ENCODE measurements around the gene ADAMTS18.
A peak's percentile ranks its signal among the peaks of the same experiment; 100 is the strongest.

The ADAMTS18 gene

DNA sequence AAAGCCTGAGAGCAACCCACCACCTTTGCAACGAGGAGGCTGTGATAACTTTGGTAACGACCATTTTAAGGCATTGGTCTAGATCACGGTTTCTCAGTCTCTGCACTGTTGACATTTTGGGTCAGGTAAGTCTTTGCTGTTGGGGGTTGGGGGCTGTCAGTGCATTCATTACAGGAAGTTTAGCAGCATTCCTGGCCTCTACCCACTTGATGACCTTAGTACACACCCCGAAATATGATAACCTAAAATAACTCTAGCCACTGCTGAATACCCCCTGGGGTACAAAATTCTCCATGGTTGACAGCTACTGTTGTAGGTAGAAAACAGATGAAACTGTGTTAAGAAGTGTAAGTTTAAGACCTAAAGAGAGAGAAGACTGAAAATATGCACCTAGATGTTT lies 36.3 kb downstream of the ADAMTS18 start:
- Histone ChIP-seq H3K9ac (ENCODE audit: low read length) (no peak overlapping the region), H2BK120ac (ENCODE audit: low read depth, low read length) (no peak overlapping the region), H3K4ac (ENCODE audit: low read depth, low read length) (no peak overlapping the region), H3K4me3 (ENCODE audit: low read length) (no peak overlapping the region), H4K5ac (ENCODE audit: low read length) (no peak overlapping the region), H3K23ac (ENCODE audit: low read length) (no peak overlapping the region), H3K4me2 (ENCODE audit: low read length) (no peak overlapping the region), H3K4me1 (ENCODE audit: control insufficient read depth, low read depth, low read length) (peaks cover 6% of the 10 kb centered on the region), H3K79me2 (ENCODE audit: control insufficient read depth, insufficient read depth, low read length) (no peaks in the 10 kb centered on the region), H4K8ac (ENCODE audit: low read depth, low read length) (no peak overlapping the region), H3K18ac (ENCODE audit: low read length) (no peak overlapping the region), H2BK5ac (ENCODE audit: low read length) (no peak overlapping the region), H3K27me3 (ENCODE audit: insufficient read depth, low read length, poor library complexity) (no peaks in the 10 kb centered on the region), H3K56ac (ENCODE audit: low read length) (no peak overlapping the region), H3K27ac (ENCODE audit: low read depth, low read length) (no peak overlapping the region), H2BK15ac (replicated peaks; ENCODE audit: low read depth) (no peak overlapping the region), H2AK5ac (ENCODE audit: low read length) (no peak overlapping the region), H3K79me1 (ENCODE audit: low read length) (no peaks in the 10 kb centered on the region), H3K36me3 (ENCODE audit: control insufficient read depth, insufficient read depth, low read length) (no peaks in the 10 kb centered on the region)
- no peak for DNase-seq
- no CpG with 5 or more reads among the region's 4 CpGs for WGBS (ENCODE audit: extremely low coverage, insufficient coverage, low lambda C conversion rate)

GRCh38 chr16:77396461-77396860 lies 38.4 kb downstream of the ADAMTS18 start:
- DNase-seq = no peak
- Histone ChIP-seq H2BK5ac (ENCODE audit: low read length) (no peak overlapping the region), H3K4me3 (ENCODE audit: low read length) (no peak overlapping the region), H3K27me3 (ENCODE audit: insufficient read depth, low read length, poor library complexity) (no peaks in the 10 kb centered on the region), H3K56ac (ENCODE audit: low read length) (no peak overlapping the region), H3K36me3 (ENCODE audit: control insufficient read depth, insufficient read depth, low read length) (no peaks in the 10 kb centered on the region), H2AK5ac (ENCODE audit: low read length) (no peak overlapping the region), H4K8ac (ENCODE audit: low read depth, low read length) (no peak overlapping the region), H3K4ac (ENCODE audit: low read depth, low read length) (no peak overlapping the region), H3K9ac (ENCODE audit: low read length) (no peak overlapping the region), H2BK15ac (replicated peaks; ENCODE audit: low read depth) (no peak overlapping the region), H3K23ac (ENCODE audit: low read length) (no peak overlapping the region), H3K79me1 (ENCODE audit: low read length) (no peaks in the 10 kb centered on the region), H2BK120ac (ENCODE audit: low read depth, low read length) (no peak overlapping the region), H3K79me2 (ENCODE audit: control insufficient read depth, insufficient read depth, low read length) (no peaks in the 10 kb centered on the region), H3K4me2 (ENCODE audit: low read length) (no peak overlapping the region), H3K27ac (ENCODE audit: low read depth, low read length) (no peak overlapping the region), H3K18ac (ENCODE audit: low read length) (no peak overlapping the region), H3K4me1 (ENCODE audit: control insufficient read depth, low read depth, low read length) (peaks cover 6% of the 10 kb centered on the region), H4K5ac (ENCODE audit: low read length) (no peak overlapping the region)
- no CpG with 5 or more reads among the region's 3 CpGs for WGBS (ENCODE audit: extremely low coverage, insufficient coverage, low lambda C conversion rate)

DNA sequence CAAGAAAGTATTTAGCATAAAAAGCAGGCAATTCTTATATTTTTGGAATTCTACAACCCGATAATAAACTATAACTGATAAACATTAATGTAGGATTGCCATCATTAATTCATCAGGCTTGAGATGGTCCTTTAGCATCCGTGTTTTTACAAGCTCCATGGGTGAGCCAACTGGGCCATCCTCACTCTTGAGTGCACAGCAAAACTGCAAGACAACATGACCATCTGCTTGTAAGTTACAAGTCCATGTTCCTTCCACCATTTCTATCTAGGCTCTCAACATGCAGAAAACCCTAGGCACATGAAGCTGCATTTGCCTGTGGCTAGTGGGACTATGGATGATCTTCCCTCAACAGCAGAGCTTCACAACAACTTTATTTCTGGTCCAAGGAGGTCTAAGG lies 40.1 kb downstream of the ADAMTS18 start:
- Histone ChIP-seq H2BK120ac (ENCODE audit: low read depth, low read length) (no peak overlapping the region), H3K27ac (ENCODE audit: low read depth, low read length) (no peak overlapping the region), H3K79me2 (ENCODE audit: control insufficient read depth, insufficient read depth, low read length) (no peaks in the 10 kb centered on the region), H3K4me1 (ENCODE audit: control insufficient read depth, low read depth, low read length) (peaks cover 6% of the 10 kb centered on the region), H4K5ac (ENCODE audit: low read length) (no peak overlapping the region), H4K8ac (ENCODE audit: low read depth, low read length) (no peak overlapping the region), H3K18ac (ENCODE audit: low read length) (no peak overlapping the region), H3K9ac (ENCODE audit: low read length) (no peak overlapping the region), H3K27me3 (ENCODE audit: insufficient read depth, low read length, poor library complexity) (no peaks in the 10 kb centered on the region), H2BK5ac (ENCODE audit: low read length) (no peak overlapping the region), H3K4ac (ENCODE audit: low read depth, low read length) (no peak overlapping the region), H3K4me2 (ENCODE audit: low read length) (no peak overlapping the region), H2AK5ac (ENCODE audit: low read length) (no peak overlapping the region), H3K4me3 (ENCODE audit: low read length) (no peak overlapping the region), H3K36me3 (ENCODE audit: control insufficient read depth, insufficient read depth, low read length) (no peaks in the 10 kb centered on the region), H3K23ac (ENCODE audit: low read length) (no peak overlapping the region), H3K56ac (ENCODE audit: low read length) (no peak overlapping the region), H2BK15ac (replicated peaks; ENCODE audit: low read depth) (no peak overlapping the region), H3K79me1 (ENCODE audit: low read length) (no peaks in the 10 kb centered on the region)
- WGBS (ENCODE audit: extremely low coverage, insufficient coverage, low lambda C conversion rate) = no CpG with 5 or more reads among the region's 2 CpGs
- DNase-seq = no peak

DNA sequence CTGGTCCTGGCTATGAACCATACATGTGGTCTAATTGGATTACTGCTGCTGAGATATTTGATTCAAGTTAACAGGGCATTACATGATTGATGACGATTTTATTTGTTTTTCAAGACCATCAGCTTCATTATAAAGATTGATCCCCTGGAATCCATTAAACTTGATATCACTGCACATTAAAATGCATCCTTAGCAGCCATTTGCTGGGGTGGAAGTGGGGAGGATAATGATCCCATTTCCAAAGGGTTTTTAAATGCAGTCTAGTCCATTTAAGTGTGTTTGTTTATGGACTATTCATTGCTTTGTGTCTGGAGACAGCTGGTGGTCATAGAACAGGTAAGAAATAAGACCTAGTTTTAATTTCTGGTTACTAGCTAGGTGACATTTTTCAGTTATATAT lies 40.9 kb downstream of the ADAMTS18 start:
- H3K36me3 ChIP-seq (ENCODE audit: control insufficient read depth, insufficient read depth, low read length) = no peaks in the 10 kb centered on the region
- no peak overlapping the region for H4K8ac ChIP-seq (ENCODE audit: low read depth, low read length)
- no peak overlapping the region for H4K5ac ChIP-seq (ENCODE audit: low read length)
- no peak overlapping the region for H3K23ac ChIP-seq (ENCODE audit: low read length)
- H3K4me2 ChIP-seq (ENCODE audit: low read length) = no peak overlapping the region
- no peak overlapping the region for H3K4ac ChIP-seq (ENCODE audit: low read depth, low read length)
- H2BK5ac ChIP-seq (ENCODE audit: low read length) = no peak overlapping the region
- H3K18ac ChIP-seq (ENCODE audit: low read length) = no peak overlapping the region
- H3K4me3 ChIP-seq (ENCODE audit: low read length) = no peak overlapping the region
- no peak overlapping the region for H3K56ac ChIP-seq (ENCODE audit: low read length)
- no peaks in the 10 kb centered on the region for H3K27me3 ChIP-seq (ENCODE audit: insufficient read depth, low read length, poor library complexity)
- peaks cover 5% of the 10 kb centered on the region for H3K4me1 ChIP-seq (ENCODE audit: control insufficient read depth, low read depth, low read length)
- H3K27ac ChIP-seq (ENCODE audit: low read depth, low read length) = no peak overlapping the region
- H2BK15ac ChIP-seq (replicated peaks; ENCODE audit: low read depth) = no peak overlapping the region
- no peaks in the 10 kb centered on the region for H3K79me2 ChIP-seq (ENCODE audit: control insufficient read depth, insufficient read depth, low read length)
- no peak overlapping the region for H2AK5ac ChIP-seq (ENCODE audit: low read length)
- H2BK120ac ChIP-seq (ENCODE audit: low read depth, low read length) = no peak overlapping the region
- no peak for DNase-seq
- WGBS (ENCODE audit: extremely low coverage, insufficient coverage, low lambda C conversion rate) = no CpG with 5 or more reads among the region's 1 CpG
- H3K79me1 ChIP-seq (ENCODE audit: low read length) = no peaks in the 10 kb centered on the region
- H3K9ac ChIP-seq (ENCODE audit: low read length) = no peak overlapping the region

GRCh38 chr16:77387815-77388209 lies 47.0 kb downstream of the ADAMTS18 start:
- no CpG with 5 or more reads among the region's 3 CpGs for WGBS (ENCODE audit: extremely low coverage, insufficient coverage, low lambda C conversion rate)
- peak; percentile 38 for DNase-seq
- no peak overlapping the region for H3K9ac ChIP-seq (ENCODE audit: low read length)

More at GRCh38 chr16:77387815-77388209, 47.0 kb downstream of the ADAMTS18 start:
- Histone ChIP-seq H2BK15ac (replicated peaks; ENCODE audit: low read depth) (no peak overlapping the region), H3K79me1 (ENCODE audit: low read length) (no peaks in the 10 kb centered on the region), H3K36me3 (ENCODE audit: control insufficient read depth, insufficient read depth, low read length) (no peaks in the 10 kb centered on the region), H3K18ac (ENCODE audit: low read length) (no peak overlapping the region), H2AK5ac (ENCODE audit: low read length) (no peak overlapping the region), H3K4ac (ENCODE audit: low read depth, low read length) (no peak overlapping the region), H3K27me3 (ENCODE audit: insufficient read depth, low read length, poor library complexity) (no peaks in the 10 kb centered on the region), H4K5ac (ENCODE audit: low read length) (no peak overlapping the region), H3K4me1 (ENCODE audit: control insufficient read depth, low read depth, low read length) (no peaks in the 10 kb centered on the region), H4K8ac (ENCODE audit: low read depth, low read length) (no peak overlapping the region), H3K23ac (ENCODE audit: low read length) (no peak overlapping the region), H3K4me3 (ENCODE audit: low read length) (no peak overlapping the region), H3K27ac (ENCODE audit: low read depth, low read length) (no peak overlapping the region), H3K79me2 (ENCODE audit: control insufficient read depth, insufficient read depth, low read length) (no peaks in the 10 kb centered on the region), H2BK120ac (ENCODE audit: low read depth, low read length) (no peak overlapping the region), H2BK5ac (ENCODE audit: low read length) (no peak overlapping the region), H3K56ac (ENCODE audit: low read length) (no peak overlapping the region), H3K4me2 (ENCODE audit: low read length) (no peak overlapping the region)
